WTC11 (cell line): ENCODE data around the gene MTOR. TPM values are rescaled to one million over a fixed set of nuclear protein-coding genes. Genes with fewer than 3 reads are reported as not detected.
A peak's percentile ranks its signal among the peaks of the same experiment; 100 is the strongest.

Experiments
- ATAC-seq: fragments of 200-7000 bp; cut with Tn5 transposase; 2 replicates; pipeline ENCODE4 v1.10.0; 2021; ENCODE audit warnings: mild to moderate bottlenecking, moderate library complexity
- CTCF ChIA-PET: fragments of 300-600 bp; sonication (Branson Sonifier 250); formaldehyde crosslinking; loops from one replicate; lab custom pipeline; 2021; ENCODE audit warnings: antibody characterized with exemption; lab: Charles Lee
- POLR2A ChIA-PET: fragments of 350-600 bp; sonication (Branson Sonifier 250); formaldehyde crosslinking; loops from one replicate; lab custom pipeline; 2021; ENCODE audit warnings: antibody characterized with exemption; lab: Charles Lee
- DNase-seq: peaks from one replicate; pipeline ENCODE4 v3.0.0; 2021; ENCODE audit warnings: low spot score
- H3K27ac Mint-ChIP-seq: 2 replicates; pipeline ENCODE4 v1.8.0; 2021; ENCODE audit warnings: mixed read lengths
- H3K27me3 Mint-ChIP-seq: 2 replicates; pipeline ENCODE4 v1.8.0; 2021; ENCODE audit warnings: low read depth, mild to moderate bottlenecking, moderate library complexity, mixed read lengths
- H3K36me3 Mint-ChIP-seq: 2 replicates; pipeline ENCODE4 v1.8.0; 2021; ENCODE audit warnings: mixed read lengths
- H3K4me1 Mint-ChIP-seq: 2 replicates; pipeline ENCODE4 v1.8.0; 2022; ENCODE audit warnings: mixed read lengths
- H3K4me3 Mint-ChIP-seq: 2 replicates; pipeline ENCODE4 v1.8.0; 2021; ENCODE audit warnings: mild to moderate bottlenecking, moderate library complexity, mixed read lengths
- H3K9me3 Mint-ChIP-seq: 2 replicates; pipeline ENCODE4 v1.8.0; 2021; ENCODE audit warnings: mixed read lengths
- ARID4B ChIP-seq: sonication (generic); formaldehyde crosslinking; IDR thresholded peaks from 2 replicates; pipeline ENCODE4 v1.8.0; 2023; ENCODE audit warnings: missing genetic modification reagents, mild to moderate bottlenecking, borderline replicate concordance
- CREB1 ChIP-seq: sonication (generic); formaldehyde crosslinking; IDR thresholded peaks from 2 replicates; pipeline ENCODE4 v1.8.0; 2023; ENCODE audit warnings: mild to moderate bottlenecking, missing genetic modification reagents
- CREM ChIP-seq: sonication (generic); formaldehyde crosslinking; IDR thresholded peaks from 2 replicates; pipeline ENCODE4 v1.8.1; 2022; ENCODE audit warnings: mild to moderate bottlenecking, missing genetic modification reagents, moderate library complexity
- EMX1 ChIP-seq: fragments of 250-450 bp; sonication (Bioruptor Pico); IDR thresholded peaks from 2 replicates; pipeline ENCODE4 v1.8.0; 2021; ENCODE audit warnings: mild to moderate bottlenecking
- ESRRA ChIP-seq: sonication (generic); formaldehyde crosslinking; IDR thresholded peaks from 2 replicates; pipeline ENCODE4 v1.8.1; 2022; ENCODE audit warnings: mild to moderate bottlenecking, missing genetic modification reagents, borderline replicate concordance
- FOXP4 ChIP-seq: sonication (generic); formaldehyde crosslinking; IDR thresholded peaks from 2 replicates; pipeline ENCODE4 v1.8.0; 2022; ENCODE audit warnings: mild to moderate bottlenecking, missing genetic modification reagents
- HMGXB4 ChIP-seq: sonication (generic); formaldehyde crosslinking; IDR thresholded peaks from 2 replicates; pipeline ENCODE4 v1.8.1; 2023; ENCODE audit warnings: mild to moderate bottlenecking, moderate library complexity, missing genetic modification reagents
- MAX ChIP-seq: sonication (generic); formaldehyde crosslinking; IDR thresholded peaks from 2 replicates; pipeline ENCODE4 v1.8.0; 2022; ENCODE audit warnings: mild to moderate bottlenecking, missing genetic modification reagents
- NFE2L1 ChIP-seq: sonication (generic); formaldehyde crosslinking; IDR thresholded peaks from 2 replicates; pipeline ENCODE4 v1.8.1; 2023; ENCODE audit warnings: missing genetic modification reagents
- RELA ChIP-seq: sonication (generic); formaldehyde crosslinking; IDR thresholded peaks from 2 replicates; pipeline ENCODE4 v1.8.1; 2022; ENCODE audit warnings: missing genetic modification reagents, mild to moderate bottlenecking, borderline replicate concordance
- SP1 ChIP-seq: sonication (generic); formaldehyde crosslinking; conservative IDR thresholded peaks from 2 replicates; pipeline ENCODE4 v1.8.1; 2022; ENCODE audit warnings: missing genetic modification reagents
- USF1 ChIP-seq: sonication (generic); formaldehyde crosslinking; IDR thresholded peaks from 2 replicates; pipeline ENCODE4 v1.8.0; 2022; ENCODE audit warnings: mild to moderate bottlenecking, missing genetic modification reagents
- ZMAT4 ChIP-seq: fragments of 250-450 bp; sonication (Bioruptor Pico); IDR thresholded peaks from 2 replicates; pipeline ENCODE4 v1.9.0; 2021; ENCODE audit warnings: mild to moderate bottlenecking
- ZNF263 ChIP-seq: sonication (generic); formaldehyde crosslinking; IDR thresholded peaks from 2 replicates; pipeline ENCODE4 v1.8.1; 2022; ENCODE audit warnings: low read depth, mild to moderate bottlenecking, moderate library complexity, missing genetic modification reagents
- ZSCAN18 ChIP-seq: fragments of 250-450 bp; sonication (Bioruptor Pico); IDR thresholded peaks from 2 replicates; pipeline ENCODE4 v2.1.2; 2022; ENCODE audit warnings: mild to moderate bottlenecking, moderate library complexity
- total RNA-seq: library from RNA; stranded (reverse); gene quantifications from 3 replicates; pipeline ENCODE4 v1.2.3, GENCODE V29; 2021

Gene MTOR
- total RNA-seq, 1 experiment from 2014 or later: 65.0 TPM

- TF ChIP-seq FOXP4 (CRISPR knock-in tag): peak; percentile 39; the same call in 1 of the 2 replicates
- no peak for TF ChIP-seq ZNF263
- TF ChIP-seq ESRRA: no peak
- TF ChIP-seq SP1 (CRISPR knock-in tag): peak; percentile 94
- no peak for TF ChIP-seq CREB1 (CRISPR knock-in tag)
- TF ChIP-seq CREM (CRISPR knock-in tag): peak; percentile 62; the same call in 1 of the 2 replicates
- no peak for TF ChIP-seq EMX1 (CRISPR knock-in tag)
- no peak for TF ChIP-seq ZSCAN18
- TF ChIP-seq, all 79 proteins: peak for 8
Measured at GRCh38 chr1:11059968-11060830, 202.2 kb downstream of the MTOR start, which contains the start of gene SRM (continued).

- H3K36me3 Mint-ChIP-seq: peaks cover 21% of the 10 kb centered on the region
- H3K27ac Mint-ChIP-seq: peak overlapping the region; percentile 72
- H3K4me1 Mint-ChIP-seq: peaks cover 16% of the 10 kb centered on the region
- H3K27me3 Mint-ChIP-seq: no peaks in the 10 kb centered on the region
- H3K9me3 Mint-ChIP-seq: no peaks in the 10 kb centered on the region
- peak overlapping the region; percentile 94 for H3K4me3 Mint-ChIP-seq
- TF ChIP-seq ARID4B (peak; percentile 27; the same call in 1 of the 2 replicates), RELA (CRISPR knock-in tag) (peak; percentile 78; the same call in 1 of the 2 replicates), ZMAT4 (CRISPR knock-in tag) (no peak), USF1 (peak; percentile 26; the same call in 1 of the 2 replicates), MAX (peak; percentile 40; the same call in 1 of the 2 replicates), NFE2L1 (CRISPR knock-in tag) (no peak), HMGXB4 (CRISPR knock-in tag) (peak; percentile 70)
- DNase-seq (no peak), ATAC-seq (peak; percentile 6)
- POLR2A ChIA-PET: interaction anchor here (0.5 to 1.0 kb wide), 4 partner anchors 40 to 311 kb away, joined by 3 read pairs; partner anchors contain the start of genes EXOSC10 and MTOR
- CTCF ChIA-PET: interaction anchor here (0.6 to 3.3 kb wide), 5 partner anchors 8 to 44 kb away, joined by 3 to 67 read pairs (median 4); partner anchors contain the start of gene EXOSC10
Measured at GRCh38 chr1:11059155-11059967, 203.0 kb downstream of the MTOR start.
